HG03575 (cell line): ENCODE measurements around the gene PAPPA.

ENCODE experiments used
- ATAC-seq: cut with Tn5 transposase; IDR thresholded peaks from one replicate; pipeline ENCODE4 v1.9.1; 2021; ENCODE audit not compliant: unreplicated experiment, insufficient number of reproducible peaks, low FRiP score; ENCODE audit errors: extremely low read depth

PAPPA gene

DNA sequence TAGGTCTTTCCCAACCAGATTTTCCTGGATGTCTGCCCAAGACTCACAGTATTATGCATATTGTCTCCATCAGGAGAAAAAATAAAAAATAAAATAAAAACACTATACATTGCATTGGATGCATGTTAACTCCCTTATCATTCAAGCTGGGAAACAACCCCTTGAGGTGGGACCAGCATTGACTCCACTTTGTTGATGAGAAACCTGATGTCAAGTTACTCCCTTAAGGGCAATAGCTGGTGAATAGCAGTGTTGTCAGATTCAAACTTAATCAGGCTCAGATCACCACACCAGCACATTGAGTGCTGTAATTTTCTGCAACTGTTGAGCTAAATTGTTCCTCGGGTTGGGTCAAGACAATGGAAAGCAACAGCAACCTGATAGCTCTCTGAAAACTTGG, 269.6 kb downstream of the PAPPA start:
- no peak for ATAC-seq

DNA sequence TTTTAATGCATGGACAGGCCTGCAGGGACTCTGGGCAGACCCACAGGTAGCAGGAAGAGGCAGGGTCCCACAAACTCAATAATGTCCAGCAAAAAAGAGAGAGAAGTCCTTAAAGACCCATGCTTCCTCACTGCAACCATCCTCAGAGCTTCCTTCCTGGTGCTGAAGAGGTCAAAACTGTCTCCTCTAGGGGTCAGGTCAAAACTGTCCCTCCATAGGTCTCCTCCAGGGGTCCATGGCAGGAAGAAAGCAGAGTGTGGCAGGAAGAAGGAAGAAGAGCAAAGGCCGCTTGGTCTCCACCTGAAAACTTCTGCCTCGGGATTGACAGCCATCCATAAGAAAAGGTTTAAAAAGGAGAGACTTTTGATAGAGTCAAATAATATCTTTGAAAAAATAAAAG, 271.7 kb downstream of the PAPPA start:
- no peak for ATAC-seq

DNA sequence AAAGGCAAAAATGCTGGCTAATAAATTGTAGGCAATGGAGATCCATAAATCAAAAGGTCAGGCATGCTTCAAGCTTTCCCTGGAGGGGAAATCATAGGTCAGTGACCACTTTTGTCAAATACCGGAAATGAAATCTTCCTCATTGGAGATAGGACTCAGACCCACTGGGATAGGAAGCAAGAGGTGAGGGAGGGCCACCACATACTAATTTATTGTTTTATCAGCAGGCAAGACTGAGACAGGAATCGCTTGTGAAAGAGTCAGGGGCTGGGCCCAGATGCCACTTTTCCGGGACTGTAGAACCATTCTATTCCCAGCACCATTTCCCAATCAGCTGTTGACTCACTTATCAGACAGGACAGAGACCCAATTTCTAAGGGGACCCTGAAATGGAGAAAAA, 277.3 kb downstream of the PAPPA start:
- no peak for ATAC-seq

DNA sequence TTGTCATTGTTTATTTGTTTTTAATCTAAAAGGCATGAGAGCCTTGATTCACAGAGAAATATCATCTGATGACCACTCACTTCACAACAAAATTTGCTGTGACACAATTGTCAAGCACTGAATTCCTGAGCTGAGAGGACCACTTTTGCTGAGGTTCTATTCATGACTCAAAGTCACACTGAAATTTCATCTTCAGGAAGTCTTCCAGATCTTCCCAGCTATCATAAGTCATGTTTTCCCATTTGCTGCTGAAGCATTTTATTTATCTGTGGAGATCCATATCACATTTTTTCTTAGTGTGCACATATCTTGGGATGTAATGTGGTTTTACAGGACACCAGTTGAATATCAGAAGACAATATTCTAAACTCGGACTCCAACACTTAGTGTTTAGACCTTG, 278.5 kb downstream of the PAPPA start:
- no peak for ATAC-seq

DNA sequence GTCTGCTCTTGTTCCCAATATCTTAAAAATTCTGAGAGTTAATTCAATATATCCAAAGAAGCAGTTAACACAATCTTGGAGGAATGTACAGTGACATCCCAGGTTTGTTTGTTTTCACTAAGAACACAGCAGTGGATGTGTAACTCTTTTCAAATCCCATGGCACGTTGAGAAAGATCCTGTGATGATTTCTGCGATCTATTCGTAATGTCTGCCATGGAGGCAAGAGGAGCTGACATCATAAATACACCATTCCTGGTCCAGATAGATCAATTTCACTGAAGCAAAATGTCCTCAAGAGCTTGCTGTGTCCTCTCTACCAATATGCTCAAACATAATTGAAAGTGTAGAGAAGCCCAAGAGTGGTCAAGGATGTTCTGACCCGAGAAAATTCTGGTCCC, 280.7 kb downstream of the PAPPA start:
- ATAC-seq, result no peak

DNA sequence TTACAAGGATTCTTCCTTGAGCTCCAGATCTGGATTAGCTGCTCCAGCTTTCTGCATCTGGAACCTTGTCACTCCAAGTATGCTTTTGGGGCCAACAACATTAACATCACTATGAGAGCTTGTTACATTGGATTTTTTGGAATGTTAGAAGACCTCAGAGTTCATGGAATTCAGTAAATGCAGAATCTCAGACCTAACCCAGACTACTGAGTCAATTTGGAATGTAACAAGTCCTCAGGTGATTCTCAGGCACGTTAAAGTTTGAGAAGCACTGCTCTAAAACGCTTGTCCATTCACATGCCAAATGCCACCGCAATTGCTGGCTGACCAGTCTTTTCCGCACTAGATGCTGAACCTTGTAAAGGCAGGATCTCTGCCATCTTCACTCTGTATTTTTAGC, 282.1 kb downstream of the PAPPA start:
- no peak for ATAC-seq

DNA sequence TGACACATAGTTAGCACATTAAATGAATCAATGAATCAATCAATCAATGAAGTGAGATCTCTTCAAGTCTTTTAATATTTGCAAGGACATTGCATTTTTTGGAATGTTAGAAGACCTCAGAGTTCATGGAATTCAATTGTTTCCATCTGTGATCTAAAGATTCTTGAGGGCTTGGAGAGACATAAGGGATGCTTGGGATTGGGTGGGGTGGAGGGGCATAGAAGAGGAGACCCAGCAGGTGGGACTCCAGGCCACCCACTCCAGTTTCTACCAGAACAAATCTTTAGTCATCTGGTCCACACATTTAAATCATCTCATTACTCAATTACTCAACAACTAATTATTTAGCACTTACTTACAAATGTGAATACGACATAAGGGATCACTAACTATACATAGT, 282.5 kb downstream of the PAPPA start:
- ATAC-seq, result no peak

DNA sequence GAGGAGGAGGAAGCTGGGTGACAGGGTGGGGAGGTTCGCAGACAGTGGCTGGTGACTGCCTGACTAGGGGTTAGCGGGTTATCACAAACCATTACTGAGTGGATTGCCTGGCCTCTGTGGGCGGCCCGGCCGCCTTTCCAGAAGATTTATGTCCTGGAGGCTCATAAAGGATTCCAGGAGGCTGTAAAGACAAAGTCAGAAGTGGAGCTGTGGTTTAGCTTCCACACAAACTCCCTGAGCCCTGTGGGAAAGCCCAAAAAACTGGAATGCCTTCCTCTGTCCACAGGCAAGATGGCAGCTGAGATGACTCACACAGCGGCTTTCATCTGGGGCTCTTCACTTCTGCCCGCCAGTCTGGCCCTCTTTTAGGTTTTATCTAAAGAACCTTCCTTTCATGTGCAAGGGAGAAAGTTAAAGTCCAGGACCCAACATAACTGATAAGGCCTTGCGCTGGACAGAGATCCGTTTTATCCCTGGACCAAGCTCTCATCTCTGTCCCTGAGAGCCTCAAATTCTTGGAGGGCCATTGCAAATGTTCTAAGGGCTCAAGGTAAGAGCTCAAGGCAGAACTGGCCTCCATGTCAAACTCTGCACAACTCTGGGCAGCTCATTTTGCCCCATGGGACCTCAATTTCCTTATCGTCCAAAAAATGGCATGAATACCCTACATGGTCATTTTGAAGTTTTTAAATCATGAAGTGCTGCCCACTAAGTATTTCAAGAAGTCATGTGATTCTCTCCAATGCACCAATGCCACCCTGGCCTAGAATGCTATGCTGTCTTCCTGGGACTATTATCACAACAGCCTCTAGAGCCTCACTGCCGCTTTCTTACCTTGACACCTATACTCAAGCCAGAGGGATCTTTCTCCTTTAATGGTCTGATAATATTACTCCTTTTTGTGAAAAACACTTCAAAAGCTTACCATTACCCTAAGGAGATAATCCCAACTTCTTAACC, 284.1 kb downstream of the PAPPA start:
- no peak for ATAC-seq

DNA sequence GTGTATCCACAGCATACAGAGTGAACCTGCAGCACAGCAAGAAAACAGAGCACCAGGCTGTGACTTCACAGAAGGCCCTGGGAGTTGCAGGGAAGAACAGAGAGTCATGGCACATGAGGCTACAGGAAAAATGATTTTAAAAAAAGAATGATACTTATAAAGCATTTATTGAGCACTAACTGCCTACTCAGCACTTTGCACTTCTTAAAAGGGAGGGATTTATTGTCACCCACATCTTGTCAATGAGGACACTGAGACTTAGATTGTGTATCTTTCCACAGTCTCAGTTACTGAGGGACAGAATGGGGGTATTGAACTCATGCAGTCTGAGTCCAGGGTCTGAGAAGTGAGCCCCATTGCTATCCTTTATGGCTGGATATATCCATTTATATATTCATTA, 288.9 kb downstream of the PAPPA start:
- ATAC-seq, result no peak

DNA sequence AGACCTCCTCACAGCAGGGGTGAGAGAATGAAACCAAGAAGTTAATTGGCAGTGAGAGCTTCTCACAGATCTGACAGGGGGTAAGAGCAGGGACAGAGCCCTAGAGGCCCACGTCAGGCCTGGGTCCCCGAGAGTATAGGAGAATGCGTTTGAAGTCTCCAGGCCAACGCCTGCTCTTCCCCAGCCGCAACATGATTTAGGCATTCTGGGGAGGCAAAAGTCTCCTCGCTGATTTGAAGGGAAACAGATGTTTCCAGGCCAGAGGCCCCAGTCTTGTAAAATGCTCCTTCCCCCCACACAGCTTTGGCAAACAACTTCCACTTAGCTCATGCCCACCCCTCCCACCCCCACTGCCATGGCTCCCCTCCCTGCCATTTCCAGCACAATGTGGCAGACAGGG, 294.3 kb downstream of the PAPPA start:
- no peak for ATAC-seq

DNA sequence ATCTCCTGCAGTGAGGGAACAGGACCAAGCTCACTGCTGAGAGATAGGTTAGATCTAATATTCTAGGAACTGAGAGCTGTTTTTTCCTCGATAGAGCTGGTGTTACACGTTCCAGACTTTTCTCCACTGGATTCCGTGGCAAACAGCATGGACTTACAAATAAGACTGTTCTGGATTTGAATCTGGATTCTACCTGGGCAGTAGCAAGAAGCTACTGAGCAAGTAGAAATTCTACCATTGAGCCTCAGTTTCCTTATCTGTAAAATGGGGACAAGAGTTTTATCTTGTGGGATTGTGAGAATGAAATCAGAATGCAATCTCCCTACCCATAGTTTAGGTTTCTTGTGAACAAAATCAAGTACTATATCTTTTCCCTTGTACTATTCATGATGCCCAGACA, 294.8 kb downstream of the PAPPA start:
- no peak for ATAC-seq

DNA sequence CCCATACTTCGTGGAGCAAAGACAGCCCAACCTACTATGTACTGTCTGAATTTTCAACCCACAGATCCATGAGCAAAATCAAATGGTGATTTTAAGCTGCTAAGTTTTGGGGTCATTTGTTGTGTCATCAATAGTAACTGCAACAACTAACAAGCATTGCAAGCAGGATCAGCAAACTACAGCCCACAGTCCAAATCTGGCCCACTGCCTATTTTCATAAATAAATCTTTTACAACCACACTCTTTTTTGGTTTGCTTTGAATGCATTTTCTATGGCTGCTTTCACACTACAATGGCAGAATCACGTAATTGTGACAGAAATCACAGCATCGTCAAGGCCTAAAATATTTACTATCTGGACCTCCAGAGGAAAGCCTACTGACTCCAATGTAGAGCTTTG, 296.4 kb downstream of the PAPPA start:
- no peak for ATAC-seq

DNA sequence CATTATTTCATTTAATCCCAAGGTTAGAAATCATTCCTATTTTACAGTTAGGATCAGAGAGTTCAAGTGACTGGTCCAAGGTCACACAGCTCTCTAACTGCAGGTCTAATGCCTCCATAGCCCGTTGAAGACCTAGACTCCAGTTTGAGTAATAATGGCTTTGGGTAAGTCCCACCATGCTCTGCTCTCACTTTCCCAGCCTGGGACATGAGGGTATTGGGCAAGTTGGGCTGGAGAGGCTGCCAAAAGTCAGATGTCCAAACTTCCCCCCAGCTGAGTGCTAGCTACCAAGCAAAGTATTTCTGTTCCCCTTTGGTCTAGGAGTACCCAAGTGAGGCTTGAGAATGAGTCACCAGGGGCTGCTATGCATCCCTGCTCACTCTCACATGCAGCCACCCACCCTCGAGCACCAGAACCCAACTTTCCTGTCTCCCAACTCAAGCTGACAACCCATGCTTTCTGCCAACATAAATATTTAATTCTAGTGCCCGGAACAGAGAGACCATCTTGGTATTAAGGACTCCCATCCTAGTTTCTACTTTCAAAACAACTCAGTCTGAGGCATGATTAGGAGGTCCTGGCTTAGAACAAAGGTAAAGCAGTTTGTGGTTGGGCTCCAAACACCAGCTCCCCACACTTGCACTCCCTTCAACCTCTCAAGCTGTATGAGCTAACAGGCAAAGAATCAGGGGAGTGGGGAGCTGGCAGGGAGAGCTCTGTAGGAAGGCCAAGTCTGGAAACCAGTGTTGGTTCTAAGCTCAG, 297.0 kb downstream of the PAPPA start:
- ATAC-seq, result peak; percentile 70

DNA sequence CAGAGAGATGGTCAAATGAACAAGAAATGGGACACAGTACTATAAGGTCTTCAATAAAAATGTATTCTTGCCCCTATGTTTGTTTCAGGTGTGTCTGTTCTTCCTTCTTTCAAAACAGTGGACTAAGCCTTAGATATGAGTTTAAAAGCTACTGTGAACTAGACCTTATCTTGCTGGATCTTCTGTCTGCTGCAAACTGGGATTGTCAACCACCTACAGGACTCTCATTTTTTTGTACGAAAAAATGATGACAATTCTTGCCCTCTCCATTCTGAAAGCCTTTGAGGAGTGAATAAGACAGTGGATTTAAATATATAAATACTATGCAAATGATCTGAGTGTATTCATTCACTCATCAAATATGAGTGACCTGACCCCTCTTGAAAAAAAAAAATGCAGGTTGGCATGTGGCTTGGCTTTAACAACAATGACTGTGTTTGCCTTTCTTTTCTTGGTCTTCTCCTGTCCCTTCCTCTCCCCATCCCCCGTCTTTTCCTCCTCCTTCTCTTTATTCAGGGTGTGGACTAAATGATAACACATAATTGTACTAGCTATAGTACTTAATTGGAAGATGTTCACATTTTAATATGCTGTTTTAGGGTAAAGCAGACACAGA, 298.0 kb downstream of the PAPPA start:
- no peak for ATAC-seq
